GM13976 (cell line): Measurements from ENCODE around the gene JUNB.

Experiments
- DNase-seq: peaks from one replicate; pipeline ENCODE4 v3.0.0; 2012; ENCODE audit warnings: low spot score
- CTCF ChIP-seq: IDR thresholded peaks from 2 replicates; pipeline ENCODE4 v1.5.1; 2012; ENCODE audit warnings: borderline replicate concordance, mild to moderate bottlenecking; ENCODE audit not compliant: insufficient read depth; ENCODE audit errors: extremely low read depth, missing control alignments, control extremely low read depth
- in situ Hi-C: fragments of 300-500 bp; cut with MboI; formaldehyde crosslinking; loops from one replicate; pipeline ENCODE4 v1.12.0; 2022; ENCODE audit warnings: low sequenced_read_pairs, mixed read lengths, inconsistent platforms; ENCODE audit not compliant: unreplicated experiment

JUNB gene

DNA sequence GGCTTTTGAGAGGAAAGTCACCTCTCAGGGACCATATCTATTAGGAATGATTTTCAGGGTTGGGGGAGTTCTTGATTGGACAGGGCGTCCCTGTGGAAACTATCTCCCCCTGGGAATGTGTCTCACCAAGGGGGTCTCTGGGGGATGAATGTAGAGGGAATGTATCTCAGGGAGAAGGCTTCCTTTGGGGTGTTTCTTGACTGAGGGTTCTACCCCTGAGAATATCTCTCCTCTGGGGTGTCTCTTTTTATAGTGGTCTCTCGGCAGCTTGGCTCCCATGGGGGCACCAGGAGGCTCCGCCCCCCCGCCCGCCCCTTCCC, 42.1 kb downstream of the JUNB start:
- in situ Hi-C loops: no loop called here
- DNase-seq: no peak
- no peak for TF ChIP-seq CTCF

GRCh38 chr19:12833738-12834565, 42.7 kb downstream of the JUNB start:
- no peak for TF ChIP-seq CTCF
- in situ Hi-C loops: no loop called here
- DNase-seq: peak; percentile 79

DNA sequence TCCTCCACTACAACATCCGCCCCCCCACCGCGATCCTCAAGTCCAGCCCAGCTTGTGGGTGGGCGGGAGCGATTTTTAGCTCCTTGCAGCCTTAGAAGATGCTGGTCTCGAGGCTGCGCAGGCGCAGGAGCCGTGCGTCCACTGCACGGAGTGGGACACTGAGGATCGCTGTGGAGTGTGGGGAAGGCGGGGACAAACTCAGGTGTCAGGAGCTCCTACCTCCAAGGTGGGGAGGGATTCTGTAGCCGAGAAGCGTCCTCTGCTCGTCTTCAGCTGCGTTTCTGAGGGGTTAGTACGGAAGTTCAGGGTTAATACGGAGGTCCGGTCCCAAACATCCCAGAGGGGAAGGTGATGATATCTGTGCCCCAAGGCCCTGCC, 43.3 kb downstream of the JUNB start, which contains the start of gene RTBDN:
RTBDN (minus strand) TSS at position 14 of the 378 bp plus-strand sequence. CDS start 4,600 bp downstream, outside the sequence.
- in situ Hi-C loops: no loop called here
- no peak for DNase-seq
- no peak for TF ChIP-seq CTCF

- in situ Hi-C loops: no loop called here
- no peak for TF ChIP-seq CTCF
- DNase-seq: no peak
Observed at GRCh38 chr19:12834976-12835757, 43.9 kb downstream of the JUNB start.

GRCh38 chr19:12836529-12836863, 45.2 kb downstream of the JUNB start:
- DNase-seq: no peak
- in situ Hi-C loops: no loop called here
- no peak for TF ChIP-seq CTCF

DNA sequence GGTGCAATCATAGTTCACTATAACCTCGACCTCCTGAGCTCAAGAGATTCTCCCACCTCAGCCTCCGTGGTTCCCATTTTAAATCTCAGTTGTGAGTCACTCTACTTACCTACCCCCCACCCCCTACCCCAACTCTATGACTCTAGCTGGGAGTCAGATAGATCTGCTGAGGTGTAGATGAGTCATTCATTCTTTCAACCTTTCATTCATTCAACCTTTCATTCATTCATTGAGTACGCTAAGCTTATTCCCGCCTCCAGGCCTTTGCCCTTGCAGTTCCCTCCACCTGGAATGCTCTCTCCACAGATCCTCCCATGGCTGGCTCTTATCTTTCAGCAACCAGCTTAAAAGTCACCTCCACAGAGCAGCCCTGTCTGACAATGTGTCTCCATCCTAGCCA, 45.9 kb downstream of the JUNB start:
- DNase-seq: no peak
- no peak for TF ChIP-seq CTCF
- in situ Hi-C loops: no loop called here
